Astrocyte of the hippocampus (primary cell): Measurements from ENCODE around the gene BMPR1A.

Experiments used
- DNase-seq: peaks from one replicate; pipeline ENCODE4 v3.0.0; 2011; ENCODE audit warnings: low read depth, low spot score

Gene BMPR1A

GRCh38 chr10:86763404-86763803 lies 7.0 kb downstream of the BMPR1A start:
- DNase-seq, result no peak

- DNase-seq, result no peak
Observed at GRCh38 chr10:86765548-86765947, 9.1 kb downstream of the BMPR1A start.

GRCh38 chr10:86768412-86769062 lies 12.1 kb downstream of the BMPR1A start:
- DNase-seq, result no peak

GRCh38 chr10:86769991-86770390 lies 13.6 kb downstream of the BMPR1A start:
- DNase-seq, result no peak

- no peak for DNase-seq
Observed at GRCh38 chr10:86770412-86770960, 14.1 kb downstream of the BMPR1A start.

GRCh38 chr10:86773498-86773897 lies 17.1 kb downstream of the BMPR1A start:
- no peak for DNase-seq

- no peak for DNase-seq
Observed at GRCh38 chr10:86775056-86775869, 18.8 kb downstream of the BMPR1A start.

GRCh38 chr10:86775870-86776180 lies 19.4 kb downstream of the BMPR1A start:
- no peak for DNase-seq

GRCh38 chr10:86779220-86780017 lies 23.0 kb downstream of the BMPR1A start:
- DNase-seq, result peak; percentile 72

GRCh38 chr10:86782701-86783418 lies 26.4 kb downstream of the BMPR1A start:
- no peak for DNase-seq

- DNase-seq, result no peak
Observed at GRCh38 chr10:86785037-86785436, 28.6 kb downstream of the BMPR1A start.

GRCh38 chr10:86785968-86786367 lies 29.5 kb downstream of the BMPR1A start:
- no peak for DNase-seq

- DNase-seq, result no peak
Observed at GRCh38 chr10:86786368-86786767, 29.9 kb downstream of the BMPR1A start.

GRCh38 chr10:86790394-86790793 lies 34.0 kb downstream of the BMPR1A start:
- no peak for DNase-seq

GRCh38 chr10:86792461-86793167 lies 36.2 kb downstream of the BMPR1A start:
- DNase-seq, result no peak

GRCh38 chr10:86793696-86794095 lies 37.3 kb downstream of the BMPR1A start:
- no peak for DNase-seq

GRCh38 chr10:86795353-86795752 lies 38.9 kb downstream of the BMPR1A start:
- DNase-seq, result peak; percentile 81

GRCh38 chr10:86798025-86798424 lies 41.6 kb downstream of the BMPR1A start:
- no peak for DNase-seq

GRCh38 chr10:86798611-86799010 lies 42.2 kb downstream of the BMPR1A start:
- peak; percentile 30 for DNase-seq

- no peak for DNase-seq
Observed at GRCh38 chr10:86799188-86799845, 42.9 kb downstream of the BMPR1A start.
